Measurements from ENCODE around the gene SLC17A1. TPM values are rescaled to one million over a fixed set of nuclear protein-coding genes. Genes with fewer than 3 reads are reported as not detected.

Gene SLC17A1
- total and polyA plus RNA-seq, 2 donors (not counting 3 experiments of a cell fraction or from before 2014, with no cell fraction given) = not detected

DNA sequence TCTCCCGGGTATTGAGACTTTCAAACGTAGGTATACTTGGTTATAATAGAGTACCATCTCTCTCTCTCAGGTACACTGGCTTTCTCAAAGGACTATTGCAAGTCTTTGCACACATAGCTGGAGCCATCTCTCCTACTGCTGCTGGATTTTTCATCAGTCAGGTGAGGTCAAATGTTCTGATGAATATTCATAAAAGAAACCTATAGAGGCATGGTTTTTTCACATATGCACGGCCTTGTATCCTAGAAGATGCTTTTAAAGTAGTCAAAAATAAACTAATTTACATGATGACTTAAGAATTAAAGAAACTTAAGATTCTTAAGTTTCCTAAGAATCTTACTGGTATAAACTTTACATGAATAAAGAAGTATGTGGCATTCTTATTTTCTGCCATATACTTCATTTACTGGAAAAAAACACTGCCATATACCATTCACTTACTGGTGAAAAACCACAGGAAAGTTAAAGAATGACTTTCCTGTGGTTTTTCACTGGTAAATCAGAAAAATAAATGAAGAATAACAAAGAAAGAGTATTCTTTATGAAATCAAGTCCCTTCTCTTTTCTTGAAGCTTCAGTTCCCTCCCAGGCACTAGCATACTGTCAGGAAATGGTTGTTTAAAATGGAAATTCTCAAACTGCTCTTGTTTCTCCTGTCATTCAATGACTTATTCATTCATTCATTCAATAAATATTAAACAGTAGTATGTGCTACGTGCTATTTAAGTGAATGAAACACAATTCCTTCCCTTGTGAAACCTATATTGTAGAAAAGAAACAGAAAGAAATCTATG lies 53.8 kb downstream of the SLC17A1 start:
- ChIA-PET CTCF (no interaction called here), POLR2A (no interaction called here)
- DNase-seq (ENCODE audit: low read depth, low spot score) (no peak), FAIRE-seq (no peak)
- Histone ChIP-seq H3K36me3 (ENCODE audit: control insufficient read depth in 2 of 2, extremely low read depth in 1 of 2, insufficient read depth in 2 of 2, low read length in 2 of 2) (no peaks in the 10 kb centered on the region), H4K20me1 (replicated peaks; ENCODE audit: control insufficient read depth, extremely low read depth, insufficient read depth, low read length) (no peaks in the 10 kb centered on the region), H3K79me2 (ENCODE audit: control insufficient read depth, insufficient read depth, low read length) (no peaks in the 10 kb centered on the region), H3K4me2 (ENCODE audit: insufficient read depth, low read length) (no peak overlapping the region), H2AFZ (ENCODE audit: low read depth, low read length) (no peak overlapping the region), H3K4me3 (replicated peaks in 1 of 3; ENCODE audit: insufficient read depth in 1 of 3, low read depth in 1 of 3, low read length in 3 of 3) (no peak overlapping the region), H3K4me1 (ENCODE audit: control insufficient read depth, extremely low read depth, insufficient read depth, low read length) (no peaks in the 10 kb centered on the region), H3K9me3 (replicated peaks; ENCODE audit: control insufficient read depth, insufficient read depth, low read length) (no peaks in the 10 kb centered on the region), H3K27me3 (ENCODE audit: control insufficient read depth in 2 of 2, insufficient read depth in 2 of 2, low read length in 2 of 2) (peaks cover 0 to 1% of the 10 kb centered on the region in 2 experiments), H3K27ac (ENCODE audit: insufficient read depth, low read depth, low read length) (no peak overlapping the region), H3K9ac (replicated peaks; ENCODE audit: extremely low read depth, insufficient read depth, low read length) (no peak overlapping the region), H3K9me1 (replicated peaks; ENCODE audit: control insufficient read depth, extremely low read depth, insufficient read depth, low read length) (no peaks in the 10 kb centered on the region)
- dilution Hi-C loops (cut with MboI; ENCODE audit: extremely low pct_ligation_motif_present, low sequenced_read_pairs) = no loop called here
- no TSS peak for BruUV-seq (replicated peaks)
- TF ChIP-seq FOS (IDR thresholded peaks at IDR 0.05; ENCODE audit: borderline replicate concordance, insufficient read depth, low read length) = no peak
- TF ChIP-seq JUN (IDR thresholded peaks at IDR 0.05; ENCODE audit: borderline replicate concordance, insufficient read depth, insufficient read length, low read depth) = no peak
- TF ChIP-seq, protein P1, sequence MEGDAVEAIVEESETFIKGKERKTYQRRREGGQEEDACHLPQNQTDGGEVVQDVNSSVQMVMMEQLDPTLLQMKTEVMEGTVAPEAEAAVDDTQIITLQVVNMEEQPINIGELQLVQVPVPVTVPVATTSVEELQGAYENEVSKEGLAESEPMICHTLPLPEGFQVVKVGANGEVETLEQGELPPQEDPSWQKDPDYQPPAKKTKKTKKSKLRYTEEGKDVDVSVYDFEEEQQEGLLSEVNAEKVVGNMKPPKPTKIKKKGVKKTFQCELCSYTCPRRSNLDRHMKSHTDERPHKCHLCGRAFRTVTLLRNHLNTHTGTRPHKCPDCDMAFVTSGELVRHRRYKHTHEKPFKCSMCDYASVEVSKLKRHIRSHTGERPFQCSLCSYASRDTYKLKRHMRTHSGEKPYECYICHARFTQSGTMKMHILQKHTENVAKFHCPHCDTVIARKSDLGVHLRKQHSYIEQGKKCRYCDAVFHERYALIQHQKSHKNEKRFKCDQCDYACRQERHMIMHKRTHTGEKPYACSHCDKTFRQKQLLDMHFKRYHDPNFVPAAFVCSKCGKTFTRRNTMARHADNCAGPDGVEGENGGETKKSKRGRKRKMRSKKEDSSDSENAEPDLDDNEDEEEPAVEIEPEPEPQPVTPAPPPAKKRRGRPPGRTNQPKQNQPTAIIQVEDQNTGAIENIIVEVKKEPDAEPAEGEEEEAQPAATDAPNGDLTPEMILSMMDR (IDR thresholded peaks at IDR 0.05; ENCODE audit: extremely low read depth in 1 of 2, insufficient read depth in 1 of 2, low read depth in 1 of 2, low read length in 2 of 2) = no peak
- TF ChIP-seq POLR2A (IDR thresholded peaks at IDR 0.05; ENCODE audit: low read depth, low read length) = no peak
- TF ChIP-seq MYC (IDR thresholded peaks at IDR 0.05; ENCODE audit: low read depth, low read length) = no peak
- no peak for TF ChIP-seq GATA2 (IDR thresholded peaks at IDR 0.05; ENCODE audit: insufficient read depth, insufficient read length, low read depth, low read length)
- no peak for TF ChIP-seq POLR2AphosphoS5 (IDR thresholded peaks at IDR 0.05; ENCODE audit: insufficient read depth, low read depth, low read length)
- TF ChIP-seq, protein P2, sequence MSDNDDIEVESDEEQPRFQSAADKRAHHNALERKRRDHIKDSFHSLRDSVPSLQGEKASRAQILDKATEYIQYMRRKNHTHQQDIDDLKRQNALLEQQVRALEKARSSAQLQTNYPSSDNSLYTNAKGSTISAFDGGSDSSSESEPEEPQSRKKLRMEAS (IDR thresholded peaks at IDR 0.05; ENCODE audit: insufficient read depth, insufficient read length) = no peak
- TF ChIP-seq EZH2 (IDR thresholded peaks at IDR 0.05; ENCODE audit: borderline replicate concordance, low read depth, low read length, severe bottlenecking) = no peak
- intact Hi-C loops (cut with micrococcal nuclease) = no loop called here

Data from endothelial cell of umbilical vein (primary cell).